Mucosa of stomach (tissue), 1 donor: ENCODE results near the gene P2RY12.

ENCODE experiments used
- H3K27me3 ChIP-seq: one replicate; pipeline ENCODE4 v1.7.0; 2013; ENCODE audit warnings: mild to moderate bottlenecking, low read length; ENCODE audit not compliant: control insufficient read depth, insufficient read depth
- H3K36me3 ChIP-seq: one replicate; pipeline ENCODE4 v1.7.0; 2013; ENCODE audit warnings: low read length; ENCODE audit not compliant: control insufficient read depth, insufficient read depth
- H3K4me1 ChIP-seq: one replicate; pipeline ENCODE4 v1.7.0; 2013; ENCODE audit warnings: mild to moderate bottlenecking, low read length; ENCODE audit not compliant: control insufficient read depth, insufficient read depth
- H3K4me3 ChIP-seq: one replicate; pipeline ENCODE4 v1.7.0; 2013; ENCODE audit warnings: low read length
- H3K9ac ChIP-seq: one replicate; pipeline ENCODE4 v1.7.0; 2013; ENCODE audit warnings: mild to moderate bottlenecking, low read length, moderate library complexity
- H3K9me3 ChIP-seq: one replicate; pipeline ENCODE4 v1.7.0; 2013; ENCODE audit warnings: mild to moderate bottlenecking, low read length, moderate library complexity; ENCODE audit not compliant: control insufficient read depth
- donor health status: Pancreatic carcinoma.

The P2RY12 gene

DNA sequence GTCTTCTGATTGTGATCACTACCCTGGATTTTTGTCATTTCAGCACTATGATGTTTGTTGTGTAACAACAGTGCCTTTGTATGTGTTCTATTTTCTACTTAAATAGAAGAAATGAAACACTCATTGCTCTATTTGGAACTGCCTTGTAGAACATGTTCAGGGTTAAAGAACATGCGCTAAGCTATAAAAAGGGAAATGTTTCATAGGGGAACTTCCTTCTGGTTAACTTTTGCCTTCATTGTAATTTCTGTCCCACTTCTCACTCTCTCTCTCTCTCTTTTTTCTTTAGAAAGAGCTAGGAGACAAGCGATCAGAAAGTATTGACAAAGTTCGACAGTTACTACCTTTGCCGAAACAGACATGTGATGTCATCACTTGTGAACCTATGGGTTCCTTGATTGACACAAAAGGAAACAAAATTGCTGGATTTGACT lies at the start of gene P2RY12:
P2RY12 (minus strand) TSS at position 13 of the 434 bp plus-strand sequence. CDS start 45,908 bp downstream, outside the sequence.
- no peak within 1 kb of the TSS for H3K9ac ChIP-seq
- H3K4me1 ChIP-seq: no peaks in the 10 kb centered on the region
- H3K4me3 ChIP-seq: no peak within 1 kb of the TSS

GRCh38 chr3:151432616-151433372 lies 48.2 kb upstream of the P2RY12 start:
- H3K36me3 ChIP-seq: no peaks in the 10 kb centered on the region
- no peak overlapping the region for H3K4me3 ChIP-seq
- no peaks in the 10 kb centered on the region for H3K4me1 ChIP-seq
- no peak overlapping the region for H3K9ac ChIP-seq
- no peaks in the 10 kb centered on the region for H3K27me3 ChIP-seq
- no peaks in the 10 kb centered on the region for H3K9me3 ChIP-seq

More for the DNA sequence above, at the start of gene P2RY12:
- H3K36me3 ChIP-seq: no peaks in the 10 kb centered on the region
- H3K9me3 ChIP-seq: no peaks in the 10 kb centered on the region
- no peaks in the 10 kb centered on the region for H3K27me3 ChIP-seq

DNA sequence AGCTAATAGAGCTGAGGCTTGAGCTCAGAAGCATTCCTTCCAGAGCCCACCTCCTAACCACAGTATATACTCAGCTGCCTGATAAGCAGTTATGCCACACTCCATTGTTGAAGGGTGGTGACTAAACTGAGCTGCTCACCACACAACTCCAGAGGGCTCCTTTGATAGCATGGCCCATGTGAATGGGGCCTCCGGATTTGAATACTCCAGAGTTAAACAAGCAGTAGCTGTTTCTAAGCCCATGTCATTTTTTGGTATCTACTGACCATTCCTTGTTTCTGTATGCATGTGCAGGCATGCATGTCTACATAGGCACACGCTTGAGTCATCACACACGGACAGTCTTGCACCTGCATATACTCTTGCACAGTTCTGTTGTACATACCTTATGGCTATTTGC lies 47.4 kb upstream of the P2RY12 start:
- Histone ChIP-seq H3K9me3 (no peaks in the 10 kb centered on the region), H3K9ac (no peak overlapping the region), H3K36me3 (no peaks in the 10 kb centered on the region), H3K27me3 (no peaks in the 10 kb centered on the region), H3K4me1 (no peaks in the 10 kb centered on the region), H3K4me3 (no peak overlapping the region)

- Histone ChIP-seq H3K9ac (no peak overlapping the region), H3K4me1 (peaks cover 5% of the 10 kb centered on the region), H3K36me3 (no peaks in the 10 kb centered on the region), H3K4me3 (no peak overlapping the region), H3K9me3 (no peaks in the 10 kb centered on the region), H3K27me3 (no peaks in the 10 kb centered on the region)
These were observed 46.4 kb upstream of the P2RY12 start for GRCh38 chr3:151430821-151431484.

DNA sequence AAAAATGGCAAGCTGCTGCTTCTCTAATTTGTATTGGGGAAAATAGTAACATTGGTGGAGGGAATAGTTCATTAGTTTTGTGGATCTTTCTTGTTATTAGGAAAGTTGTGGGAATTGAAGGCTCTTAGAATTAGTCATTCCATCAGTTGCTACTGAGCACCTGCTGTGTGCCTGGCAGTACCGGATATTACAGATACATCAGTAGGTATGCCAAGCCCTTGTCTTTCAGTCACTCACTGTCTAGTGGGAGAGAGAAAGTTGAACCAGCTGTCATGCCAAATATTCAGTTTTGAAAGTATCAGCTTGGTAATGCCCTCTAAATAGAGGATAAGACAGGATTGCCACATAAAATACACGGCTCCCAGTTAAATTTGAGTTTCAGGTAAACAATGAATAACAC lies 43.8 kb upstream of the P2RY12 start:
- no peaks in the 10 kb centered on the region for H3K36me3 ChIP-seq
- H3K4me3 ChIP-seq: no peak overlapping the region
- H3K27me3 ChIP-seq: no peaks in the 10 kb centered on the region
- no peak overlapping the region for H3K9ac ChIP-seq
- H3K9me3 ChIP-seq: no peaks in the 10 kb centered on the region
- peaks cover 6% of the 10 kb centered on the region for H3K4me1 ChIP-seq

GRCh38 chr3:151426341-151426657 lies 41.7 kb upstream of the P2RY12 start:
- Histone ChIP-seq H3K36me3 (no peaks in the 10 kb centered on the region), H3K27me3 (no peaks in the 10 kb centered on the region), H3K9ac (no peak overlapping the region)

DNA sequence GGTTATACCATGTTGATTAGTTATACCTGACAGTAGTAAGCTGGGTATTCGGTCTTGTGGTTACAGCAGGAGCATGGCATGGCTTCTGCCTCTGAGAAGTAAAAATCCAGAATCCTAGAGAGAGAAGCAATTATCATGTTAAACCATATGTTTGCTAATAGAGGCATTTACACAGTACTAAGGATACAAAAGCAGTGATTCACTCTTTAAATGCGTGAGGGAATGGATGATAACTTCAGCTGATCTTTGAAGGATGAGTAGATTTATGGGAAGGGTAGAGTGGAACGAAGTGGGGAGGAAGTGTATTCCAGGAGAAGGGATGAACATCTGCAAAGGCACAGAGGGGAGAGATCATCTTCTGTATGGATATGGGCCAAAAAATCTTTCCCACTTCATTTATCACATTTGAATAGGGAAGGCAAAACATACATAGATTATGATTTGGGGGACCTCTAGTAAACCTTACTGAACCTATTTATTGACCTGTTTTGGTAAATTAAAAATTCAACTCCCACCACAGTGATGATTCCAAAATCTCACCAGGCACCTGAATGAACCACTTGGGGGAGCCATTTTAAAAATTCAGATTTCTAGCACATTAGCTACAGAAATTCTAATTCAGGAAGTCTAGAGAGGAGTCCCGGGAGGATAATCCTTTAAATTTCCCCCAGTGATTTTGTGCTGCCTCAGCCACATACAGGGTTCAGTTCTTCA lies 41.2 kb upstream of the P2RY12 start:
- Histone ChIP-seq H3K27me3 (no peaks in the 10 kb centered on the region), H3K4me3 (no peak overlapping the region), H3K9ac (no peak overlapping the region), H3K4me1 (peaks cover 6% of the 10 kb centered on the region), H3K36me3 (no peaks in the 10 kb centered on the region), H3K9me3 (no peaks in the 10 kb centered on the region)

More at GRCh38 chr3:151426341-151426657, 41.7 kb upstream of the P2RY12 start:
- Histone ChIP-seq H3K9me3 (no peaks in the 10 kb centered on the region), H3K4me1 (peaks cover 6% of the 10 kb centered on the region), H3K4me3 (no peak overlapping the region)

DNA sequence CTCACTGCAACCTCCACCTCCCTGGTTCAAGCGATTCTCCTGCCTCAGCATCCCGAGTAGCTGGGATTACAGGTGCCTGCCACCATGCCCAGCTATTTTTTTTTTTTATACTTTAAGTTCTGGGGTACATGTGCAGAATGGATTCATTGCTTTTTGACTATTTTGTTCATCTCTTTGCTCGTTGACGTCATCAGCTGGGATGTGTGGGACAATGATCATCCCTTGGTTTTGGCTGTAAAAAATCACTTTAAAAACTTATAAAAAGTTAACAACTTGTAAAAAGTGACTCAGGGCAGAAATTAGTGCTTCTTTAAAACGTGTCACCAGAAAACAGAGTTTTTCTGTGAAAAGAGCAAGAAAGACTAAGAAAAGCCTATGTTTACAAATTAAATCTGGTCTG lies 38.5 kb upstream of the P2RY12 start:
- H3K4me1 ChIP-seq: peaks cover 6% of the 10 kb centered on the region
- H3K36me3 ChIP-seq: no peaks in the 10 kb centered on the region

GRCh38 chr3:151421938-151422337 lies 37.4 kb upstream of the P2RY12 start:
- no peaks in the 10 kb centered on the region for H3K9me3 ChIP-seq
- H3K4me1 ChIP-seq: peaks cover 6% of the 10 kb centered on the region
- H3K27me3 ChIP-seq: no peaks in the 10 kb centered on the region
- H3K9ac ChIP-seq: no peak overlapping the region
- H3K4me3 ChIP-seq: no peak overlapping the region
- H3K36me3 ChIP-seq: no peaks in the 10 kb centered on the region

More for the DNA sequence above, 38.5 kb upstream of the P2RY12 start:
- Histone ChIP-seq H3K4me3 (no peak overlapping the region), H3K9me3 (no peaks in the 10 kb centered on the region), H3K27me3 (no peaks in the 10 kb centered on the region), H3K9ac (no peak overlapping the region)

DNA sequence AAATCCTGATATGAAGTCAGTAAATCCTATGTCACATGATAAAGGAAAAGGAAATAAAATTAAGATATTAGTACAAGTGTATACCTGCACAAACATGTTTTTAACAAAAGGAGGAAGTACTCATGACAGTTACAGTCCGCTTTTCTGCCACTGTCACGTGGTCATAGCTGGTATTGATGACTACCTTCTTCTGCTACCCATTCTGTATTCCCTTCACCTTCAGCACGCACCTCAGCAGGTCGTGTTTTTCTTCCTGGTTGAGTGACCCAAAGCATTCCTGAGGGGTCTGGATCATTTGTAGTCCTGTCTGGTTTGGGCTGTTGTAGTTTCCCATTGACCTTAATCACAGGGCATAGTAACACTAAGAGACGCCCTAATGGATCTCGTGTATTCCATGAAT lies 35.3 kb upstream of the P2RY12 start:
- Histone ChIP-seq H3K27me3 (no peaks in the 10 kb centered on the region), H3K4me3 (no peak overlapping the region), H3K9me3 (no peaks in the 10 kb centered on the region), H3K4me1 (no peaks in the 10 kb centered on the region), H3K9ac (no peak overlapping the region), H3K36me3 (no peaks in the 10 kb centered on the region)

GRCh38 chr3:151415289-151415688 lies 30.7 kb upstream of the P2RY12 start:
- H3K4me3 ChIP-seq: no peak overlapping the region
- H3K36me3 ChIP-seq: no peaks in the 10 kb centered on the region
- no peak overlapping the region for H3K9ac ChIP-seq
- no peaks in the 10 kb centered on the region for H3K4me1 ChIP-seq
- H3K9me3 ChIP-seq: no peaks in the 10 kb centered on the region
- no peaks in the 10 kb centered on the region for H3K27me3 ChIP-seq

DNA sequence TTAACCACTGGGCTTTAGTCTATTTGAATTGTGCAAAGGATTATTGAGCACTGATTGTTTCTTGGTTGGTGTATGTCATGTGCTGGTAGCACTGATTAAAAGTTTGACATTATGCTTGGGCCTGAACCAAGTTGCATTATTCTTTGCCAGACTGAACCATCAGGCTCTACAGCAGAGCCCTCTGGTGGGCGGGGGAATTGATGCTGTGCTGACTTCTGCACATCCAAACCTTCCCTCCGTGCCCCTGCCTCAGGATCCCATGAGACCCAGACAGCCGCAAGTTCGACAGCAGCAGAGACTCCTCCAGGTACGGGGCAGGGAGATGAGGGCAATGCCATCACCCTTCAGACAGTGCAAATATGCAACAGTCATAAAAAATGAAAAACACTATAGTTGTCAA lies 28.4 kb upstream of the P2RY12 start:
- Histone ChIP-seq H3K4me1 (no peaks in the 10 kb centered on the region), H3K9ac (no peak overlapping the region), H3K36me3 (no peaks in the 10 kb centered on the region), H3K27me3 (no peaks in the 10 kb centered on the region), H3K4me3 (no peak overlapping the region), H3K9me3 (no peaks in the 10 kb centered on the region)
